GM10847 (cell line): ENCODE data around the gene SMC1B.

Experiments used
- POLR2A ChIP-seq: IDR thresholded peaks from 2 replicates; pipeline ENCODE4 v1.6.1; 2011; ENCODE audit not compliant: insufficient read length; ENCODE audit errors: extremely low read depth

SMC1B gene

GRCh38 chr22:45448431-45448830 lies 35.0 kb upstream of the SMC1B start:
- no peak for TF ChIP-seq POLR2A

- TF ChIP-seq POLR2A = no peak
Measured at GRCh38 chr22:45446216-45446615, 32.8 kb upstream of the SMC1B start.

GRCh38 chr22:45445031-45445710 lies 31.8 kb upstream of the SMC1B start:
- TF ChIP-seq POLR2A = no peak

- no peak for TF ChIP-seq POLR2A
Measured at GRCh38 chr22:45444168-45444567, 30.8 kb upstream of the SMC1B start.

GRCh38 chr22:45442116-45442515 lies 28.7 kb upstream of the SMC1B start:
- TF ChIP-seq POLR2A = no peak

- no peak for TF ChIP-seq POLR2A
Measured at GRCh38 chr22:45441138-45441537, 27.7 kb upstream of the SMC1B start.

- TF ChIP-seq POLR2A = no peak
Measured at GRCh38 chr22:45438336-45438735, 24.9 kb upstream of the SMC1B start.

GRCh38 chr22:45435544-45436139 lies 22.2 kb upstream of the SMC1B start:
- no peak for TF ChIP-seq POLR2A

- no peak for TF ChIP-seq POLR2A
Measured at GRCh38 chr22:45434981-45435380, 21.6 kb upstream of the SMC1B start.

- TF ChIP-seq POLR2A = no peak
Measured at GRCh38 chr22:45430871-45431270, 17.5 kb upstream of the SMC1B start.

- no peak for TF ChIP-seq POLR2A
Measured at GRCh38 chr22:45429981-45430775, 16.8 kb upstream of the SMC1B start.

GRCh38 chr22:45429424-45429823 lies 16.0 kb upstream of the SMC1B start:
- no peak for TF ChIP-seq POLR2A

GRCh38 chr22:45428391-45429385 lies 15.3 kb upstream of the SMC1B start:
- TF ChIP-seq POLR2A = no peak

GRCh38 chr22:45427114-45427513 lies 13.7 kb upstream of the SMC1B start:
- TF ChIP-seq POLR2A = no peak

GRCh38 chr22:45426387-45426786 lies 13.0 kb upstream of the SMC1B start:
- TF ChIP-seq POLR2A = no peak
